Stimulated activated CD8-positive, alpha-beta memory T cell treated with anti-CD3 and anti-CD28 coated beads, Interleukin-7, amount 100 ng/mL, for 48 hours (primary cell): ENCODE data around the gene STN1.

Source experiments
- DNase-seq, 2 donors: peaks; one replicate each; pipeline ENCODE4 v3.0.0-alpha.2; 2020; ENCODE audit warnings: low read depth in 1 of 2; ENCODE audit errors: extremely low read depth in 1 of 2

STN1 gene

DNA sequence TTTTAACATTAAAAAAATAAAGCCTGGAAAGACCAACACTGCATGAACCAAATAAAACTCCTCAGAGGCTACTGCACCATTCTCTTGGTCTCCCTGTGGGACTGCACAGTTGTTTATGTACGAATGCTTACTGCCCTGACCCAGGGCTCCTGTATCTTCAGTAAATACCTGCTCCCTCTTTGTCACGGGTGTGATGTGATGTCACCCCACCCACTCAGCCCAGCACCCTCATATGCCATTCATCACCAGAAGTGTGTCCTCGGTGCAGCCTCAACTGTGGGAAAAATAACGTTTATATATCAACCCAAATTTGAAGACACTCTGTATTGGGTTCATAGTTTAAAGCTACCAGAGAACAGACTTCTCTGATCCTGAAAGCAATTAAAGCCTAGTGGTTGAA is 48.6 kb downstream of the STN1 start:
- no peak for DNase-seq

DNA sequence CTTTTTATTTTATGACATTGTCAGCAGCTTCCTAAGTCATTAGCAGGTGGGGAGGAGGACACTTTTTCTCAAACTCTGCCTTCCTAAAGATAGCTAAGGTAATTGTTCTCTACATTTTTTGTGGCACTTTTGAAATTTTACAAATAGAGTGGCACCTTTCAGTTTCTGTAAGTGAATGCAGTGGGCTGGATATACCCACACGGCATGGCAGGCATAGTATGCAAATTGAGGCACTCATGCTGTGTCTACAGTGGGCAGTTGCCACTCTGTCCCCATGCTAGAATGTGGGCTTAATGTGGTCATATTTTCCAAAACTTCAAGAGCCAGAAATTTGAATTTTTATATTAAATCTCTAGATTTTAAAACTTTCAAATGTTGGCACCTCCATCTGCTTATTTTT is 49.8 kb downstream of the STN1 start:
- no peak for DNase-seq

DNA sequence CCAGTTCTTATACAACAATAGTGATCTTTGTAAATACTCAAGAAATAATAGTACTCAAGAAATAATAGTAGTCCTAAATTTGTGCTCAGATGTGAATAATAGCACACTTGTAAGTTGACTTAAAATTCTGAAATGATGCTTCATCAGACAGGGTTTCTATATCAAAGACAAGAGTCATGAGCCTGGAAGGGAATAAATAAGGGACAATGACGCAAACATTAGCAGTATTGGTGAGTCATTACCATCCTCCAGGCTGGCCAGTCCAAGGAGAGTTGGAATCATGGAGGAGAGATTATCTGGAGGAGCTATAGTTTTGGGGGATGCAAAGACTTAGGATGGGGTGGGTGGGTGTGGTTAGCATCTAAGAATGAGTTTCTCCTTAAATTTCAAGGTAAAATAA is 56.5 kb downstream of the STN1 start:
- no peak for DNase-seq

DNA sequence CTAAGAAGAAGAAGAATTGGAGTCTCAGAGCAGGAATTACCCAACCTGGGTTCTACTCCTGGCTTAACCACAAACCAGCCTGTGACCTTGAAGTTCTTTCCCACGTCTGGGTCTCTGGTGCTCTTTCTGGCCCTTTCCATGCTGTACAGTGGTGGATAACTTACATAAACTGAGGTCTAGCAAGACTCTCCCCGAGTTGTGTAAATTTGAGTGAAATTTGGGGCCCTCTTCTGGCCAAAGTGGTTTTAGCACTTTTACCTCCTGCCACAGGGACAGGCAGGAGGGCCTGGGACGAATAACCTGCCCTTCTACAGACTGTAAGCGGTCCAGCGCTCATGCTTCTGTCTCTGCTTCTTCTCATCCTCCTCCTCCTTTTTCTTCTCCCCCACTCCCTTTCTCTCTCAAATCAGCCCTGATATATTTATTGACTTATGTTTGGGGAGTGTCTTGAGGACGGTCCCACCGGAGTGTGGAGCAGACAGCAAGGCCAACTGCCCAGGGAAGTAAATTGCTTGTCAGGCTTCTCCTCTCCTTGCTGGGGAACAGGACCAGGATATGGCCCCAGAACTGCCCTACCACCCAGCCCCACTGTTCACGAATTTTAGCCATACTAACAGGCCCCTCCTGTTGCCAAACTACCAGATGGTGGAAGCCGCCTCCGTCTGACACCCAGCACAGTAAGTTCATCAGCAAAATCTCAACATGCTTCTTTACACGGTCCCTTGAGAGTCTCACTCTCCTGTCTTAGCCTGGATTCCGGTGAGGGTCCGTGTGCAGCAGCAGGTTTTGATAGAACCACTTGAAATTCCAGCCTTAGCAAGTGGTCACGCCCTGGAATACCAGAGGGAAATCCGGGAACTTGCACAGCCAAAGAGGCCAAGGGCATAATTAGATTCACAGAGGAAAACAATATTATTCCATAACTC is 58.6 kb downstream of the STN1 start:
- peak in 1 of 2 donors; percentile 35 for DNase-seq

DNA sequence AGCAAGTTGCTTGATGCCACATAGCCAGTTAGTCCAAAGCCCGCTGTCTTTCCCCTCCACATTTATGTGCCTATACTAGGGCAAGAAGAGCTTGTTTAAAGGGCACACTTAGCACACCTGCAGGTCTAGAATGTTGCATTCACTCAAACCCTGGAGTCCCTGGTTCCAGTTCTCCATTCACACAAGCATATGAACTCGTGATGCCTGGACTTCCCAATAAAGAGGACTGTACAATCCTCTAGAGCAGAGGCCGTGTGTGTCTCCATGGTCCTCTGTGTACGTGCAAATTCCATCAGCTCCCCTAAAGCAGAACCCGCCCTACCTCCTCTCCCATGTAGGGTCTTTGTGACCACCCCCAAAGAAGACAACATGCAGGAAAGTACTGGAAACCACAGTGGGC is 59.6 kb downstream of the STN1 start:
- no peak for DNase-seq

DNA sequence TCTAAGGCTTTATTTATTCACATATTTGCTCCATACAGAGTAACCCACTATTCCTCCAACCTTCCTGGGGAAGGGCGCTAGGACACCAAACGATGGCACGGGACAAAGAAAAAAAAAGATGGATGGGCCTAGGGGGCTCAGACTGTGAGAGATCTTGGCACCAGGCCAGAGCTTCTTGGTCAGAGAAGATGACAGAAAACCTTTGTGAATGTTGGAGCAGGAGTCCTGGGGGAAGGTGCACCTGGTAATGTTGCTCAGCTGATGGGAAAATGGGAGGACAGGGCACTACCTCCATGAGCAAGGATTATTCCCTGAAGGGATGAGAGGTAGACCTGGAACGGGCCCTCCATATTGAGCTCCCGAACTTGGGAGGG is 61.2 kb downstream of the STN1 start:
- DNase-seq, result no peak

DNA sequence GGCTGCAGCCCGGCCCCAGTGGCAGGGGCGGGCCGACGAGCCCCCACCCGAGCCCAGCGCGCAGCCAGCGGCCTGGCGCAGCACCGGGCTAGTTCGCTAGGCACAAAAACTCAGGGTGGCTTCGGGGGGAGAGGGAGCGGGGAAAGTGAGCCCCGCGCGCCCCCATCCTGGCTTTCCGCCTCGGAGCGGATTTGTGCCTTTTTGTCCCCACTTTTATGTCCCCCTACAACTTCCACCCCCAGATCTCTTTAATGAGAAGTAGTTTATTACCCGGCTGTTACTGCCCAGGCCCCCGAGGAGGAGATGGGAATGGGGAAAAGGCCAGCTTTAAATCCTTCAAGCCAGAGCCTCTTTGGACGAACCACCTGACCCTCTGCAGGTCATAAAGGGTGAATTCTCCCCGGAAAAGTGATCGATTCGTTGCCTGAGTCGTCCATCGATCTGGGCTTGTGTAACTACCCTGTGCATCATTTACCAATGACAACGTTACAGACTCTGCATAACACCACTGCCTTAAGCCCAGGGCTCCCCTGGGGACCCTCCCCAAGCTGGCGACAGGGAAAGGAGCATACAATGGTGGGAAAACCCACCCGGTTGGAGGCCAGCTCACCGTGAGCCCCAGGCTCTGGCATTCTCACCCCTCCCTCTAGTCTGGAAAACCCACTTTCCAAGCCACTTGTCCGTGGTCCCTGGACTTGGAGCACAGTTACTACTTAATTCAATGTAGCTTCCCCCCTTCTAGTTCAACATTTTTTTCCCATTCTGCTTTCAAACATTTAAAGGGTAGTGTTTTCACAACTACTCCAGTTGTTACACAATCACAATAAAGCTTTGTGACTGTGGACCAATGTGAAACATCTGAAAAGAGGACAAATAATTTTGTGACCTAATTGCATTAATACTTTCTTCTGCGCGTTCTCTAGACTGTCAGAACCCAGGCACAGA is 61.9 kb downstream of the STN1 start:
- DNase-seq, result no peak

DNA sequence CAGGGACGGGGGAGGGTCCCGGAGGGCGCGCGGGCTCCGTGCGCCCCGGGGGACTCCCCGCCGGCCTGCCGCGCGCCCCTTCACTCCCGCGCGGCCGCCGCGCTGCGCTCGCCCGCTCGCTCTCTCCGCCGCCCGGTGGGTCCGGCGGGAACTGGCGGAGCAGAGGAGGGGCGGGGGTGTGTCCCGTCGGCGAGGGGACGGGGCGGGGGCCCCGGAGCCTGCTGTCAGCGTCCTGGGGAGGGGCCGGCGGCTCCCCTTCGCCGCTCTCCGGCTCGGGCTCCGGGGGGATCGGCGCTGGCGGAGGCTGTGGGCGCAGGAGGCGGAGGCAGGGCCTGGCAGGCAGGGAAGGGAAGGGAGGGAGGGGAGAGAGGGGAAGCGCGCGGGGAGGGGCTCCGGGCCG is 62.6 kb downstream of the STN1 start, which contains the start of gene SH3PXD2A:
SH3PXD2A (minus strand) TSS at position 153 of the 400 bp plus-strand sequence. CDS start 310 bp downstream, outside the sequence.
- DNase-seq, result no peak

DNA sequence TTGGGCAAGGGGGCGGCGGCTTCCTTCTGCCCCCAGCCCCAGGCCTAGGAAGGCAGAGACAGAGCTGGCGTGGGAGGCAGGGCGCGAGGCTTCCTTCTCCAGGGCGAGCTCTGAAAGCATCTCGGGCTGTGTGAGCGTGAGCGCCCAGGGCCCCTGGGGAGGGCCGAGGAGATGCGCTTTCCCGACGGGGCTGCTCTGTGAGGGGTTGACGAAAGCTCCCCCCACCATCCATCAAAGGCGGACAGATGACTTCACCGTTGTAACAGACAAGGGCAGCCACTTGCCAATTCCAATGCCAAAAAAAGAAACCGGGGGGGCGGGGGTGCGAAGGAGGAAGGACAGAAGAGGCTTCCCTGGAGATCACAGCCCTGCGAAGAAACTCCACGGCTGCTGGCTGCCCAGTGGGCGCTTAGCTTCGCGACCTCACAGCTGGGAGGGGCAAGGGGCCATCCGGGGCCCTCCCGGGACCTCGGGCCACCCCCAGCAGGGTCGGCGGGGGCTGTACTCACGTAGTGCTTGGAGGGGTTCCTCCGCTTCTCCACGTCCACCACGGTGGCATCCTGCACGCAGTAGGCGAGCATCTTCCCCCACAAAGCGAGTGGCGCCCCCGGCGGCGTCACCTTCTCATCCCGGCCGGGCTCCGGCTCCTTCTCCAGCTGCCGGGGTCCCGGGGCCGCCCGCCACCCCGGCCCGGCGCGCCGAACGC is 63.1 kb downstream of the STN1 start:
- DNase-seq, result no peak

DNA sequence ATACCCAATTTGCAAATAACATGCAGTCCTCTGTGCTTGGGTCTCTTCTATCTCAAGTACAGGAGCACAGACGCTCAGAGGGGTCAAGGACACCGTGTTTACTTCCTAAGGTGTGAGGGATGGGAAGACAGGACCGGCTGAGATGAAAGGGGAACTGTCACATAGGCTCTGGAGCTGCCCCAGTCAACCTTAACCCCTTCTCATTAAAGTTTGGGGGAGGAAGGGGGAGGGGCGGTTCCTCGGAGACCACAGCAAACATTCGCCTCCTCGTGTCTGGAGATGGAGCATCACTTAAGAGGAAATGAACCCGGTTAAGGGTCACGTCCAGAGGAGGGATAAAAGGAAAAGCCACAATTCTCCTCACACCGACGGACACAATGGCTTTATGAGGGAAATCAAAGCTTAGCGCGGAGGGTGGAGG is 63.7 kb downstream of the STN1 start:
- DNase-seq, result no peak

DNA sequence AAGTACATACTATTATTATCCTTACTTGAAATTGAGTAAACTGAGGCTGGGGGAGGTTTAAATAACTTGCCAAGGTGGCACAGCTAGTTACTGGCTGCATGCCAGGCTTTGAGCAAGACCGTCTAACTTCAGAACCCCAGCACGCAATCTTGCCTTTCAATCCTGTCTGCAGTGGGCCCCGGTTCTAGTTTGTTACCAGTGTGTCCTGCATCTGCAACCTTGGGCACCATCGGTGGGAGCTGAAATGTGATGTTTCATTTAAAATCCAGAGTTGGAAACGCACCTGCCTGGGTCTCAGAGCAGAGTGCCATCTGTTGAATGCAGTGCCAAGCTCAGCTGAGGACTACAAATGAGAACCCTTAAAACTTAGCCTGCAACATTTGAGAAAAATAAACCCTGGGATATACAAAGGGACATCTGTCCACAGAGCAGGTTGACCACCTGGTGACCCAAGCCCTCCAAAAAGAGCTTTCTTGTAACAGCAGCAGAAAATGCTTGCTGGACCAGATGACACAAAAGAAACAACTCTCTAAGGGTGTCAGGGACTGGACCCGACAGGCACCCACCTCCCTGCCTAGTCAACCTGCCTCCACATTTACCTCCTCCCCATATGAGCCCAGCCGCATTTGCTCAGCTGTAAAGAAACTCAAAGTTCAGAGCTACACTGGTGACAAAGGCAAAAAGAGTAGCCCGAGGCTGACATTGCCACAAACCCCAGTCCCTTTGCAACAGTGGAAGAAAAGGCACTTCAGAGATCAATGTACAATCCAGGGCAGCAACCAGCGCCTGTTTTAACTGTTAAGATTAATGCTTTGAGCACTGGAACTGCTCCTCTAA is 64.3 kb downstream of the STN1 start:
- no peak for DNase-seq

DNA sequence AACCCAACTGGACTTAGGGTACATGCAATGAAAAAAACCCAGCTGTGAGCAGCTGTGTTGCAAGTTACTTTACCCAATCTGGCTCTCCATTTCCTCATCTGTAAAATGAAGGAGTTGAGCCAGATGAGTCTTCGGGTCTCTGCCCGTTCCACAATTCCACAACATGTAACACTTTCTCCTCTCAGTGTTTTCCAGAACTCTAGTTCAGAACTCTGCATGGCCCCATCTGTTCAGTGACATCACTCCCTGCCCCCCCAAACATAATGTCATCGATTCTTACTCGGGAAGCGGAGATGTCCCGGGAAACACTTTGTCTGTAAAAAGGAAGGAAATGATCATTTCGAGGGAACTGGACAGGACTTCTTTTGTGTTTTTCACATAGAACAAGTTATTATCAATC is 65.1 kb downstream of the STN1 start:
- no peak for DNase-seq

DNA sequence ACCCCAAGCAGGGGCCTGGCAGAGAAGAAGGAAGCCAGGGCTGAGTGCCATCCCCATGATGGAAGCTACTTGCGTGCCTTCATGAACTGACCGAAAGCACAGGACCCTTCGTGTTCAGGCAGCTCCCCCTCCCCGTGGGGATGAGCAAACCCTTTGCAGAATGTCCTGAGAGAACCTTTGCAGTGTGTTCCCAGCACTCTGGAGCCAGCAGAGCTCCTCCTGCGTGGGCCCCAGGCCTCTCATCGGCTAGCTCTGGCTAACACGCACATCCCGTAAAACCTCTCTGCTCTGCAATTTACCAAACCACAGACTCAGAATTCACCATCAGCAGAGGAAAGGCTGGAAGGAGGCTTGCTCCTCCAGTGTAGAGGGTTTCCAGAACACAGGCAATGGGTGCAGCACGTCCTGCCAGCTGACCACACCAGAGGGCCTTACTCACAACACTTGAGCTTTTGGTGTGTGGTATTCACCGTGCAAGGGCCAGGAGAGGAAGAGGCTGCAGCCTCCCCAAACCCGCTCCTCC is 65.7 kb downstream of the STN1 start:
- DNase-seq, result no peak

DNA sequence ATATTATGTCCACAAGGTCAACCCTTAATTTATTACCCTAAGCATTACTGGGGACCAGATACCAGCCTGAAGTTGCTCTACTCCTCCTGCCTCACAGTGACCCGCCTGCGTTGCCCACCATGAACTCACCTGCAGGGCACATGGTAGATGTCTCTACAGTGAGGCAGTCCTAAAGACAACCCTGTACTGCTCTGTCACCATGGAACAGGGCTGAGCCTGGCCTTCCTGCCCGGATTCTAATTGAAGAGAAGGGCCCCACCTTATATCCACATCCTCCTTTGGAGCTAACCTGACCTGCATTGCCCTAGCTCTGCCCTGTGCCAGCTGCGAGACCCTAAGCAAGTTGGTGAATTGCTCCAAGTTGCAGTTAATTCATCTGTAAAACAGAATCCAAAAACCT is 66.7 kb downstream of the STN1 start:
- no peak for DNase-seq

DNA sequence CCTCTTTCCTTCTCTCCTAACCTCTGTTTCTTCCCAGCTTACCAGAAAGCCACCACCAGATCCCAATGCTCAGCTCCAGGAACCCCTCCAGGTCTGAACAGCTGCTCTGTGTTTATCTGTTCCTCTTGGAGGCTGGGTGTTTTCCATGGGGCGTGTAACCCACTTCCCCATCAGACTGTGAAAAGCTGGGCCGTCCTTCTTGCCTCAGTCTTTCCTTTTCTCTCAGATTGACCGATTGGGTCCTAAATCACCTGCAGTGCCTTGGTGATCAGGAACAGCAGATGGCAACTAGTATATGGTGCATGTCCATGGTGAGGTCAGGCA is 67.5 kb downstream of the STN1 start:
- DNase-seq, result no peak

DNA sequence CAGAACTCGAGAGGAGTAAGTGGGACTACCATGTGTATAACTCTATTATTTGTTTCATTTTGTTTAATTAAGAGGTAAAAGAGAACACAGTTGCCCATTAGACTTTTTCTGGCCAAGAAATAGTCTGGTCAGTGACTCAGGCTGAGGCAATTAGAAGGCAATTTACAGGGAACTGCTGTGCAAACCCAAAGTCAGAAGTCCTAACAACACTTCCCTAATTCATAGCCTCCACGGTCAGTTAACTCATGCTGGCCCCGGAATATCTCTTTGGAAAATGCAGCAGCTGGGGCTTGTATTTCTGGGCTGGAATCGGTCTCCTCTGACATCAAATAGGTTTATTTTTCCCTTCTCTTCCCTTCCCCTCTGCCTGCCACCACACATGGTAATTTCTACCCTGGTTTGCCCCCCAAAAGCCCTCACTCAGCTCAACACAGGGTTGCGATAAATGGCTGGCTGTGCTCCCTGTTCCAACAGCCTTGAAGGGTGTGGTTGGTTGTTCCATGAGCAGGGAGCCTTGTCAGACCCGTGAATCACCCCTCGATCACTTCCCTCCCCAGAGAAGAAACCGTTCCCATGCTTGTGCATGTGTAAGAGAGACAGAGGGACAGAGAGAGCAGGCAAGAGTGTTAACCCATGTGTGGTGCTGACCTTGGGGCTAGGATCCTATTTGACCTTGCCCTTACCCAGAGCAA is 68.0 kb downstream of the STN1 start:
- no peak for DNase-seq

DNA sequence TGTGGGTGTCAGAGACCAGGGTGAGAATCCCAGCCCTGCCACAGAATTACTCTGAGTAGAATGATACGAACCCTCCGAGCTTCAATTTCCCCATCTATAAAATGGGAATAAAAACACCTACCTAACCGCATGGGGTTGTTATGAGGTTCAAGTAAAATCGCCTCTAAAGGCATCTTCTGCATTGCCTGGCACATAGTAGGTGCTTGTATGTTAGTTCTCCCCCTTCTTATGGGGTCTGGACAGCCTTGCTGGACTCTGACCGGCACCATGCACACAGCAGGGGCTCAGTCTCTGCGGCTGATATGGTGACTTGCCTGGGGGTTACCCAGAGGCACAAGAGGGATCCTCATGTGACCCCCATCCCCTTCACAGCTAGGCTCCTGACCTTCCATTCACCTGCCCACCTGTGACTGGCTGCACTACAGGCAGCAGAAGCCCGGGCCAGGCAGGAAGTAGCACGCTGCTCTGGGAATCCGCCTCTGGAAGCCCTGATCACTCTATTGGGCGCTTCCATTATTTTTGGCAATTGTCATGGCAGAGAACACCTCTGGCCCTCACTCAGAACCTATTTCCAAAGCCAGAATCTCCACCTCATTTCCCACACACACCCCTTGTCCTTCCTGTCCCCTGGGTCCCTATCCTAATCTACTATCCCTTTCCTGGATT is 68.6 kb downstream of the STN1 start:
- DNase-seq, result no peak

DNA sequence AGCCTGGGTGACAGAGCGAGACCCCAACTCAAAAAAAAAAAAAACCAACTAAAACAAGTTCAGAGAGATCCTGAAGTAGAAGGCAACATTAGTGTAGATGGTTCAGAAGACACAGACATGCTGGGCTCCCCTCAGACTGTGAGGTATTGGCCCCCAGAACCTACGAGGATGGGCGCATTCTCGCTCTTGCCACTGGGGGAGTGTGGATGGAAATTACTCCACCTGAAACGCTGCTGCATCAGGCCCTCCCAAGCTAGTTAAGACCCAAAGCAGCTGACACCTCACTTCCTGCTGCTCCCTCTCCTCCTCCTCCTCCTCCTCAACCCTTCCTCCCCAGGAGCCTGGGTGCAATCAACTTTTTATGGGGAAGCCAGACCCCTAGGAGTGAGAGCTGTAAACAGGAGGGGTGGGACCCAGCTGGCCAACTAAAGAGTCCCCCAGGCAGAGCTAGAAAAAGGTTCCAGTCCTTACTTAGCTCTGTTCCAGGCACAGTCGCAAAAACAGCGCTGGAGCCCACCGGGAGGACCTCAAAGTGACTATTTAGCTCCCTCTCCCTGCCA is 70.0 kb downstream of the STN1 start:
- DNase-seq, result peak in 1 of 2 donors; percentile 7

DNA sequence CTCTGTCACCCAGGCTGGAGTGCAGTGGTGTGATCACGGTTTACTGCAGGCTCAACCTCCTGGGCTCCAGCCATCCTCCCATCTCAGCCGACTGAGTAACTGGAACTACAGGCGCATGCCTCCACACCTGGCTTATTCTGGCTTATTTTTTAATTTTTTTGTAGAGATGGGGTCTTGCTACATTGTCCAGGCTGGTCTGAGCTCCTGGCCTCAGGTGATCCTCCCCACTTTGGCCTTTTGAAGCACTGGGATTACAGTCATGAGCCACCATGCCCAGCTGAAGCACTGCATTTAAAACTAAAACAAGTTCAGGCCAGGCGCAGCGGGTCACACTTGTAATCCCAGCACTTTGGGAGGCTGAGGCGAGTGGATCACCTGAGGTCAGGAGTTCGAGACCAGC is 70.6 kb downstream of the STN1 start:
- no peak for DNase-seq
